OCI-LY7 (cell line): ENCODE measurements around the gene GSTT2. TPM values are rescaled to one million over a fixed set of nuclear protein-coding genes. Genes with fewer than 3 reads are reported as not detected.

Source experiments
- BruUV-seq: library from RNA; stranded (reverse); fragments of 400-500 nt; replicated peaks from 2 replicates; lab custom pipeline; 2021; lab: Mats Ljungman, UMichigan
- CTCF ChIA-PET: fragments of 300-600 bp; sonication (Branson Sonifier 250); formaldehyde crosslinking; loops from one replicate; lab custom pipeline; 2022; ENCODE audit warnings: antibody characterized with exemption; ENCODE audit not compliant: unreplicated experiment; lab: Charles Lee
- POLR2A ChIA-PET: fragments of 300-600 bp; sonication (Branson Sonifier 250); formaldehyde crosslinking; loops from one replicate; lab custom pipeline; 2022; ENCODE audit warnings: antibody characterized with exemption; lab: Charles Lee
- DNase-seq: peaks from one replicate; pipeline ENCODE4 v3.0.0-alpha.2; 2015; ENCODE audit warnings: low spot score
- H2AFZ ChIP-seq: fragments of 200-600 bp; sonication (generic), shearing (Covaris generic); 2 replicates; pipeline ENCODE4 v1.6.1; 2014; ENCODE audit warnings: mild to moderate bottlenecking, antibody characterized with exemption, low read length, moderate library complexity
- H3K27ac ChIP-seq: fragments of 200-600 bp; sonication (generic); 2 replicates; pipeline ENCODE4 v1.5.1; 2014; ENCODE audit warnings: mixed run types, low read depth, mild to moderate bottlenecking, moderate library complexity, low read length, inconsistent platforms; ENCODE audit not compliant: poor library complexity, severe bottlenecking
- H3K36me3 ChIP-seq: fragments of 200-600 bp; sonication (generic); 2 replicates; pipeline ENCODE4 v1.6.1; 2014; ENCODE audit warnings: mild to moderate bottlenecking, antibody characterized with exemption, low read length, moderate library complexity, mixed read lengths; ENCODE audit not compliant: insufficient read depth
- H3K4me1 ChIP-seq: fragments of 200-600 bp; sonication (generic); 2 replicates; pipeline ENCODE4 v1.5.1; 2014; ENCODE audit warnings: mild to moderate bottlenecking, low read length; ENCODE audit not compliant: insufficient read depth, poor library complexity, severe bottlenecking
- H3K4me2 ChIP-seq: fragments of 200-600 bp; sonication (generic); 2 replicates; pipeline ENCODE4 v1.6.1; 2014; ENCODE audit warnings: mild to moderate bottlenecking, low read length
- H3K4me3 ChIP-seq: fragments of 200-600 bp; sonication (generic); 2 replicates; pipeline ENCODE4 v1.5.1; 2014; ENCODE audit warnings: mild to moderate bottlenecking, low read depth, low read length; ENCODE audit not compliant: poor library complexity, severe bottlenecking
- H3K79me2 ChIP-seq: fragments of 200-600 bp; sonication (generic); 2 replicates; pipeline ENCODE4 v1.6.1; 2016; ENCODE audit warnings: low read depth, mild to moderate bottlenecking, low read length, moderate library complexity, mixed read lengths; ENCODE audit not compliant: insufficient read depth
- H3K9me2 ChIP-seq: fragments of 200-600 bp; sonication (generic); 2 replicates; pipeline ENCODE4 v1.6.1; 2016; ENCODE audit warnings: mild to moderate bottlenecking, low read length, mixed read lengths; ENCODE audit not compliant: insufficient read depth
- H3K9me3 ChIP-seq: fragments of 200-600 bp; sonication (generic); 2 replicates; pipeline ENCODE4 v1.6.1; 2014; ENCODE audit warnings: mild to moderate bottlenecking, mixed run types, low read length, mixed read lengths
- H4K20me1 ChIP-seq: fragments of 200-600 bp; sonication (generic); 2 replicates; pipeline ENCODE4 v1.6.1; 2014; ENCODE audit warnings: mild to moderate bottlenecking, antibody characterized with exemption, low read length, moderate library complexity, mixed read lengths; ENCODE audit not compliant: insufficient read depth
- EZH2phosphoT487 ChIP-seq: fragments of 200-600 bp; sonication (generic); IDR thresholded peaks from 2 replicates; pipeline ENCODE4 v1.6.1; 2018; ENCODE audit warnings: low read depth, borderline replicate concordance, mild to moderate bottlenecking, mixed run types, antibody characterized with exemption, low read length, moderate library complexity, mixed read lengths
- intact Hi-C: fragments of 100-400 bp; cut with micrococcal nuclease; formaldehyde crosslinking; loops from one replicate; pipeline ENCODE4 v1.10.0; 2022; ENCODE audit not compliant: unreplicated experiment
- total RNA-seq, 2 experiments: library from RNA; depleted of rRNA in 1 of 2; stranded (reverse); fragments of >200 nt in 1 of 2; shearing (Covaris generic) in 1 of 2; gene quantifications; 2 replicates each; pipeline ENCODE4 v1.2.3, GENCODE V29; 2014 to 2022
- TF ChIP-seq, protein P1 (sequence below): fragments of 200-600 bp; sonication (generic); conservative IDR thresholded peaks from 2 replicates; pipeline ENCODE4 v1.5.1; 2014; ENCODE audit warnings: mild to moderate bottlenecking, antibody characterized with exemption, low read length, moderate library complexity, mixed read lengths

GSTT2 gene
- total RNA-seq, 2 experiments from 2014 or later, result not detected

DNA sequence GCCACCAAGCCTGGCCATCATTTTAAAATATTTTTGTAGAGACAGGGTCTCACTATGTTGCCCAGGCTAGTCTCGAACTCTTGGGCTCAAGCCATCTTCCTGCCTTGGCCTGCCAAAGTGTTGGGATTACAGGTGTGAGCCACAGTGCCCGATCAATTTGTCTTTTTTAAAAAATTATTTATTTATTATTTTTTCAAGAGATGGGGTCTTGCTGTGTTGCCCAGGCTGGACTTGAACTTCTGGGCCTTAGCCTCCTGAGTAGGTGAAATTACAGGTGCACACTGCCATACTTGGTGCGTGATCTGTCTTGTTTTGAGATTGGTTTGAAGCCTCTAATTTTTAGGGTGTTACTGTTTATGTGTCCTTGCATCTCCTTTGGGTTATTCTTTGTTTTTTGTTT lies 41.4 kb downstream of the GSTT2 start:
- BruUV-seq, result no TSS peak
- no peak for DNase-seq
- Histone ChIP-seq H2AFZ (no peak overlapping the region), H3K4me1 (peaks cover 4% of the 10 kb centered on the region), H3K36me3 (peaks cover 27% of the 10 kb centered on the region), H3K4me3 (no peak overlapping the region), H3K9me3 (0 out of 2 replicates have a peak, but pooled peaks cover 9% of the 10 kb centered on the region), H4K20me1 (no peaks in the 10 kb centered on the region; the same call in 1 of the 2 replicates), H3K27ac (no peak overlapping the region), H3K9me2 (no peaks in the 10 kb centered on the region), H3K79me2 (peaks cover 45% of the 10 kb centered on the region; the same call in 1 of the 2 replicates), H3K4me2 (no peak overlapping the region)
- ChIA-PET POLR2A (no interaction called here), CTCF (no interaction called here)
- no peak for TF ChIP-seq EZH2phosphoT487
- TF ChIP-seq, protein P1, sequence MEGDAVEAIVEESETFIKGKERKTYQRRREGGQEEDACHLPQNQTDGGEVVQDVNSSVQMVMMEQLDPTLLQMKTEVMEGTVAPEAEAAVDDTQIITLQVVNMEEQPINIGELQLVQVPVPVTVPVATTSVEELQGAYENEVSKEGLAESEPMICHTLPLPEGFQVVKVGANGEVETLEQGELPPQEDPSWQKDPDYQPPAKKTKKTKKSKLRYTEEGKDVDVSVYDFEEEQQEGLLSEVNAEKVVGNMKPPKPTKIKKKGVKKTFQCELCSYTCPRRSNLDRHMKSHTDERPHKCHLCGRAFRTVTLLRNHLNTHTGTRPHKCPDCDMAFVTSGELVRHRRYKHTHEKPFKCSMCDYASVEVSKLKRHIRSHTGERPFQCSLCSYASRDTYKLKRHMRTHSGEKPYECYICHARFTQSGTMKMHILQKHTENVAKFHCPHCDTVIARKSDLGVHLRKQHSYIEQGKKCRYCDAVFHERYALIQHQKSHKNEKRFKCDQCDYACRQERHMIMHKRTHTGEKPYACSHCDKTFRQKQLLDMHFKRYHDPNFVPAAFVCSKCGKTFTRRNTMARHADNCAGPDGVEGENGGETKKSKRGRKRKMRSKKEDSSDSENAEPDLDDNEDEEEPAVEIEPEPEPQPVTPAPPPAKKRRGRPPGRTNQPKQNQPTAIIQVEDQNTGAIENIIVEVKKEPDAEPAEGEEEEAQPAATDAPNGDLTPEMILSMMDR, result no peak
- intact Hi-C loops, result no loop called here

DNA sequence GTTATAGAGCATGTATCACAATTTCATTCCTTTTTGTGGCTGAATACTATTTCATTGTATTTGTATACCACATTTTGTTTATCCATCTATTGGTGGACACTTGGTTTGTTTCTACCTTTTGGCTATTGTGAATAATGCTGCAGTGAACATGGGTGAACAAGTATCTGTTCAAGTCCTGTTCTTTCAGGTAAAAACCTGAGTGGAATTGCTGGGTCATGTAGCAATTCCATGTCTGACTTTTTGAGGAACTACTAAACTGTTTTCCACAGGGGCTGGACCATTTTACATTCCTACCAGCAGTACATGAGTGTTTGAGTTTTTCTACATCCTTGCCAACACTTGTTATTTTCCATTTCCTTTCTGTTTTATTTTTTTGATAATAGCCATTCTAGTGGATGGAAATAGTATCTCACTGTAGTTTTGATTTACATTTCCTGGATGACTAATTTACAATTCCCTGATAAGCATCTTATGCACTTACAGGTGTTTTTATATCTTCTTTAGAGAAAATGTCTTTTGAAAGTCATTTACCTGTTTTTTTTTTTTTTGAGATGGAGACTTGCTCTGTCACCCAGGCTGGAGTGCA lies 43.4 kb downstream of the GSTT2 start:
- intact Hi-C loops, result no loop called here
- TF ChIP-seq EZH2phosphoT487, result no peak
- TF ChIP-seq, protein P1, result no peak
- Histone ChIP-seq H4K20me1 (peaks cover 3% of the 10 kb centered on the region; the same call in 1 of the 2 replicates), H3K9me2 (no peaks in the 10 kb centered on the region), H3K4me1 (peaks cover 14% of the 10 kb centered on the region), H3K4me3 (no peak overlapping the region), H3K79me2 (peaks cover 45% of the 10 kb centered on the region; the same call in 1 of the 2 replicates), H3K36me3 (peaks cover 25% of the 10 kb centered on the region), H2AFZ (no peak overlapping the region), H3K27ac (no peak overlapping the region), H3K9me3 (0 out of 2 replicates have a peak, but pooled peaks cover 7% of the 10 kb centered on the region), H3K4me2 (no peak overlapping the region)
- ChIA-PET POLR2A (no interaction called here), CTCF (no interaction called here)
- no peak for DNase-seq
- BruUV-seq, result no TSS peak

DNA sequence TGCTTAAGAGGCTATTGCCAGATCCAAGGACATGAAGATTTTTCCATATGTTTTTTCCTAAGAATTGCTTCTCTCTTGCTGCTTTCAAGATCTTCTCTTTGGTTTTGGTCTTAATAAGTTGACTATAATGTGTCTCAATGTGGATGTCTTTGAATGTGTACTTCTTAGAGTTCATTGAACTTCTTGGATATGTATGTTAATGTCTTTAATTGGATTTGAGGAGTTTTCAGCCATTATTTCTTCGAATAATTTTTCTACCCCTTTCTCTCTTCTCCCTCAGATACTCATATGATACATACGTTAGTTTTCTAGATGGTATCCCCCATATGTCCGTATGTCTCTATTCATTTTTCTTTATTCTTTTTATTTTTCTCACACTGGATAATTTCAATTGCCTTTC lies 44.4 kb downstream of the GSTT2 start:
- BruUV-seq, result no TSS peak
- ChIA-PET CTCF (no interaction called here), POLR2A (no interaction called here)
- Histone ChIP-seq H3K4me2 (no peak overlapping the region), H3K4me3 (no peak overlapping the region), H3K9me2 (no peaks in the 10 kb centered on the region), H3K79me2 (peaks cover 45% of the 10 kb centered on the region; the same call in 1 of the 2 replicates), H3K9me3 (0 out of 2 replicates have a peak, but pooled peaks cover 7% of the 10 kb centered on the region), H3K4me1 (peaks cover 20% of the 10 kb centered on the region), H4K20me1 (peaks cover 5% of the 10 kb centered on the region; the same call in 1 of the 2 replicates), H2AFZ (no peak overlapping the region), H3K27ac (no peak overlapping the region), H3K36me3 (peaks cover 25% of the 10 kb centered on the region)
- DNase-seq, result no peak
- TF ChIP-seq EZH2phosphoT487, result no peak
- TF ChIP-seq, protein P1, result no peak
- intact Hi-C loops, result no loop called here
